GM21737 (cell line): Measurements from ENCODE around the gene NHERF2.

Source experiments
- ATAC-seq: cut with Tn5 transposase; IDR thresholded peaks from one replicate; pipeline ENCODE4 v1.9.1; 2021; ENCODE audit warnings: mild to moderate bottlenecking, moderate library complexity; ENCODE audit not compliant: unreplicated experiment

NHERF2 gene

DNA sequence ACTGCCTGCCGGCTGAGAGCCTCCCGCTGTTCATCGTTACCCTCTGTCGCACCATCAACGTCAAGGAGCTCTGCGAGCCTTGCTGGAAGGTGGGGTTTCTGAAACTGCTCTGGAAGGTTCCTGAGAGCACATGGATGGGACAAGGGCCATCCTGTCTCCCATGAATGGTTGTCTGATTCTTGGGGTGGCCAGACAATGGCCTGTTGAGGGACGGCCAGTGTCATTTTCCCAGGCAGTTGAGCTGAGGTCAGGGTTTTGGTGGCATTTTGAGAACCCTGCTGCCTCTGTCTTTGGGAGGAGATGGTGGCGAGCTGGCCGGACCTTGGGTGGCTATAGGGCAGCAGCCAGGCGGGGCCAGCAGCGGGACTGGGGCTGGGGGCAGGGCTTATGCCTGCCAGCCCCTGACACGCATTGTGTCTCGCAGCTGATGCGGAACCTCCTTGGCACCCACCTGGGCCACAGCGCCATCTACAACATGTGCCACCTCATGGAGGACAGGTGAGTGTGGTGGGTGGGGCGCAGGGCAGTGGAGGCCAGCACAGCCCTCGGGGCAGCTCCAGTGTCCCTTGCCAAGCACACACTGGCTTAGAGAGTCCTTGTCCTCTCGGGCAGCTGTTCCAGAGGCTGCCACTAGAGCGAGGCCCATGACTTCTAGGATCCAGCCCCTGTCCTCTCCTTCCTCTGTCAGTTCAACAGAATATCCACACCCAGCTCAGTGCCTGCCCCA, 30.1 kb downstream of the NHERF2 start:
- no peak for ATAC-seq

DNA sequence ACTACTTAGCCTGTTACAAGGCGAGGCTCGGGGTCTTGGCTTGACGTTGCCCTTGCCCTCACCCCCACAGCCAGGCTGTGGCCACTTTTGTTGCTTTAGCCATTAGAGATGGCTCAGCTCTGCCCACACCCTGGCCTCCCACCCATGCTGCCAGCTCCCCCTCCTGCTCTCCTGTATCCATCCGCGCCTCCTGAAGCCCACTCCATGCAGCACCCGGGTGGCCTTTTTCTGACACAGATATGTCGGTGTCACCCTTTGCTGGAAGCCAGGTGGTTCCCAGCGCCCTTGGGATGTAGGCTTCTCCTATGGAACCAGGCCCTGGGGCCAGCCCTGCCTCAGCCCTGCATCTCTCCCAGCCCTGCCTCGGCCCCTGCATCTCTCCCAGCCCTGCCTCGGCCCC, 30.7 kb downstream of the NHERF2 start:
- no peak for ATAC-seq

DNA sequence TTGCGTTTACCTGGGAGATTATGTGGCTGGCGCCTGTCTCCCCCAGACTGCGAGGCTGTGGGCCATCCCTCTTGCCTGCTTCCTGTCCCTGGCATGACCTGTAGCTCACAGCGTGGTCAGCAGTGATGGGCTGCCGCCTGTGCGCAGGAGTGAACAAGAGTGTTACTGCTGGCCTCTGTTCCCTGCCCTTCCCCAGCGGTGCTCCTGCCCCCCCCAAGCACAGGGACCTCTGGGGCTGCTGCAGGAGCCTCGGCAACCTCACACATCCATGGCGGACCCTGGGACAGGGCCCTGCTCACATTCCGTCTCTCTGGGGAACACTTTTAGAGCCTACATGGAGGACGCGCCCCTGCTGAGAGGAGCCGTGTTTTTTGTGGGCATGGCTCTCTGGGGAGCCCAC, 31.7 kb downstream of the NHERF2 start:
- ATAC-seq: no peak

DNA sequence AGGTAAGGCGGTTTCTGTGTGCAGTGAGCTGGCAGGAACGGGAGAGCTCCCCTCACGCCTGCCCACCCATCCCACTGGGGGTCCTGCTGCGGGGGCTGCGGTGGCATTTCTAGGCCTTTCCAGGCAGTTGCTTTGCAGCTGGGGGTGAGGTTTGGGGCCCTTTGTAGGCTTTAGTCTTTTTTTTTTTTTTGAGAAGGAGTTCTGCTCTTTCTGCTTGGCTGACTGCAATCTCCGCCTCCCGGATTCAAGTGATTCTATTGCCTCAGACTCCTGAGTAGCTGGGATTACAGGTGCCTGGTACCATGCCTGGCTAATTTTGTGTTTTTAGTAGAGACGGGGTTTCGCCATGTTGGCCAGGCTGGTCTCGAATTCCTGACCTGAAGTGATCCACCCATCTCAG, 32.2 kb downstream of the NHERF2 start:
- no peak for ATAC-seq

DNA sequence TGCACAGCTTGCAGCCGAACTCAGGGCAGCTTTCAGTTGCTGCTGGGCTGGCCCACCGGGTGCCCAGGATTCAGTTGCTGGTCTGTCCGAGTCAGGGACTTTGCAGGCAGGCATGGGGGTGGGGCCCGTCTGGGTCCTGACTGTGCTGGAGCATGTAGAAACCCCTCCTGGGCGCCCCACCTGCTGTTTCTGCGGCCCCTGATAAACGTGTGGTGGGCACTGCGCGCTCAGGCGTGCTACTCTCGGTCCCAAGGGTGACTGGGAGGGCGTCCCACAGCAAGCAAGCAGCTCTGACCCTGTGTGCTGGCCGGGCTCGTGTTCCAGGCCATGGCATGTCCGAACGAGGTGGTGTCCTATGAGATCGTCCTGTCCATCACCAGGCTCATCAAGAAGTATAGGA, 33.6 kb downstream of the NHERF2 start:
- no peak for ATAC-seq

DNA sequence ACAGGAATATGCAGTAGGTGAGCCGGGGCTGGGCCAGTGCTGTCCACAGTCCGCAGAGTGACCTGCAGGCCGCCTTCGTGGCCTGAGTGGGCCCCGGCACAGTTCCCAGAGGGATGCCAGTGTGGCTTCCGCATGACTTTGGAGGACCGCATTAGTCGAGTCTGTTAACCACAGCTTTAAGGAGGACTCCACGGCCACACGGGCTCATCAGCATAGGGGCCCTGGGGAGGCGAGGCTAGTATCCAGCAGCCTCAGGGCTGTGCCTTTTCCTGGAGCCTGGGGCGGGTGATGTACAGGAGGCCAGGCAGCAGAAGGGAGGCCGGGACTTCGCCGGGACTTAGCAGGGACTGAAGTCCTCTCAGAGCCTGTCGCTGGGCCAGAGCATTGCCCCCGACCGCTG, 34.3 kb downstream of the NHERF2 start:
- ATAC-seq: no peak

DNA sequence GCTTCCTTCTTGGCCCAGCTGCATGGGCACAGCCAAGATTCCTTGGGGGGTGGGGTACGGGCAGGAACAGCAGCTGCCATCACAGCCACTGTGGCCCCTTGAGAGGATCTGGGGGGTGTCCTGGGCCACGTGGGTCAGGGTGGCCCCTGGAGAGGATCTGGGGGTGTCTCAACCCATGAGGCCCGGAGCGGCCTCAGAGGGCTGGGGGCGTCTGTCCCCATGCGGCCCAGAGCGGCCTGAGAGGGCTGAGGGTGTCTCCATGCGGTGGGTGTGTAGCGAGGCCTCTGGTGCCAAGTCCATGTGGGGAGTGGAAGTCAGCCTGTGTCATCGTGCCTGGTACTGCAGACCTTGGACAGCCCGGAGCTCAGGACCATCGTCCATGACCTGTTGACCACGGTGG, 34.8 kb downstream of the NHERF2 start:
- ATAC-seq: no peak

DNA sequence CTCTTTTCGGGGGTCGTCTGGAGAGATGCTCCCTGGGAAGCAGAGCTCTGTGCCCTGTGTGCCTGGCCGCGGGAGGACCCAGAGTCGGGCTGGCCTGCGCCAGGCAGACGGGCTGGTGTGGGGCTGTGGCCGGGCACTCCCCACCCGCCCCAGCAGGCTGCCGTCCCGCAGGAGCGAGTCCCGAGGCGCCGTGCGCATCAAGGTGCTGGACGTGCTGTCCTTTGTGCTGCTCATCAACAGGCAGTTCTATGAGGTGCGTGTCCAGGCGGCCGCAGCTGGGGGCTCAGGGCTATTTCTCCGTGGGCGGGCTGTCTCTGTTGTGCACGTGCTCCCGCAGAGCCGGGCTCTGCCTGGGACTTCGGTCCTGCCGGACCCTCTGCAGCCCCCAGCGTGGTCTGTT, 36.1 kb downstream of the NHERF2 start:
- ATAC-seq: no peak

DNA sequence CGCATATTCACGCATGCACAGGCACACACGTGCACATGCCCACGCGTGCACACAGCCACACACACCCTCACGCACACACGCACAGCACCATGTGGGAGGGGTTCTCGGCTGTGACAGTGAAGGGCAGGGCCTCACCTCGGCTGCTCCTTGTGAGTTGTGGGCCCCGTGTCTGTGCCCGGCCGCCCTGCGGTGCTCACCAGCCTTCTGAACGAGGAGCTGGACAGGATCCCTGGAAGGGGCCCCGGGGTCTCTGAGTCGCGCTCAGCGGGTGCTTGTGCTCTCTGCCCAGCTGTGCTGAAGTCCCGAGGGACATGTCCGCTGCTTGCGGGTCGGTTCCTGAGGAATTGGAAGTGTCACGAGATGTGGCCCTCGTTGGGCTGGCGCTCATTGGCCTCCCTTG, 37.2 kb downstream of the NHERF2 start:
- ATAC-seq: no peak

DNA sequence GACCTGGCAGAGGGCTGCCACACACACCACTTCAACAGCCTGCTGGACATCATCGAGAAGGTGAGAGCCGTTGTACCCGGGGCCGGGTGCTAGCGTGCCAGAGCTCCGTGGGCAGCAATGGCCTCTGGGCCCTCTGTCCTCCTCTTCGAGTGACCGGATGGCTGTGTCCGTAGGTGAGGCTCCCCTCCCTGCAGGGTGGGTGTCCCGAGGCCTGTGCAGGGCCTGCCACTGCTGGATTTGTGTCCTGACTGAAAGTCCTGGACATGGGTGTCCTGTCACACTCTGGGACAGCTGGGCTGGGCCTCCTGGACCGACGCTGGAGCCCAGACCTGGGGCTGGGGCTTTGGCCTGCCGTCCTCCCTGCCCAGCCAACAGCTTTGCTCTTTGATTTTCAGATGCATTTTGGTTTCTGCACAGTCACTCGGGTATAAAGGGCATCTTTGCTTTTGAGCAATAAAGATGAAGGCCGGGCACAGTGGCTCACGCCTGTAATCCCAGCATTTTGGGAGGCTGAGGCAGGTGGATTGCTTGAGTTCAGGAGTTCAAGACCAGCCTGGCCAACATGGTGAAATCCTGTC, 37.8 kb downstream of the NHERF2 start:
- no peak for ATAC-seq

DNA sequence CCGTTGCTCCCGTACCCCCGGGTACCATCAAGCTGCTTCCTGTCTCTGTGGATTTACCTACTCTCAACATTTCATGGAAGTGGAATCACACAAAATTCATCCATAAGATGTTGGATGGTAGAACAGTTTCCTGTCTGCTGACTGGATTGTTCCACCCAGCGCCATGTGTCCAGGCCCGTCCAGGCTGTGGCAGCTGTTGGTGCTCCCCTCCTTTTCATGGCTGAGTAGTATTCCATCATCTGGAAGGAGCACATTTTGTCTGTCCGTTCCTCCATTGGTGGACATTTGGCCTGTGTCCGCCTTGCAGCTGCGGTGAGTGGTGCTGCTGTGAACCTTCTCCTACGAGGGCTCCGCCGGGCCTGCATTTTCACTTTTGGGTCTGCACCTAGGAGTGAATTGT, 39.4 kb downstream of the NHERF2 start:
- ATAC-seq: no peak

DNA sequence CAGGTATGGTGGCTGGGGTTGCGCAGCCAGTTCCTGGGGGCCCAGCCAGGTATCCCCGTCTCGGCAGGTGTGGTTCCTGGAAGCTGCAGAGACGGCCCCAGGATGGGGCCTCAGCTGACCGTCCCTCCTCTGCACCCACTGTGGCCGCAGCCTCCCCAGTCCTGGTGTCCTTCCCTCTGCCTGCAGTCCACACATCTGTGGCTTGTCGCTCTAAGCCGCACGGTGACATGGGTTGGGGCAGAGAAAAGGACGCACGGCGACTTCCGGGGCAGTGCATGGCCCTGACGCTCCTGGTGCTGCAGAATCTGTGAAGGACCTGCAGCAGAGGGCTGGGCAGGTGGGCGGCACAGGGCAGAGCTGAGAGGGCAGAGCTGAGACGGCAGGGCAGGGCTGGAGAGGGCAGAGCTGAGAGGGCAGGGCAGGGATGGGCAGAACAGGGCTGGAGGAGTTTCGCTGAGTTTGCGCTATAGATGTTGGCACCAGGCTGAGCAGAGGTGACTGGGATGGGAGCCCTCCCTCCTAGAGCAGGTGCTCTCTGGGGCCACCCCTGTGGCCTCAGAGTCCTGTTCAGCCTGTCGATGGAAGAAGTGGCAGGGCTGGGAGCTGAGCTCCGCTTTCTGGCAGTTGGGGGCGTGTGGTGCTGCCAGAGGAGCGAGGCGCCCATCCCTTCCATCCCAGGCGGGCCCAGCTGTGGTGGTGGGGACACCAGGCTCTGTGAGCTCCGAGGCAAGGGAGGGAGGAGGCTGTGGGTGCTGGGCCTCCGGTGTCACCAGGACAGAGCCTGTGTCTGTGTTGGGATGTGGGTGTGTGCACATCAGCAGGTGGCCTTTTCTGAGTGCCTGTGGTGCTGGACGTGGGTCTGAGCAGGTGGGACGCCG, 44.1 kb downstream of the NHERF2 start:
- no peak for ATAC-seq

DNA sequence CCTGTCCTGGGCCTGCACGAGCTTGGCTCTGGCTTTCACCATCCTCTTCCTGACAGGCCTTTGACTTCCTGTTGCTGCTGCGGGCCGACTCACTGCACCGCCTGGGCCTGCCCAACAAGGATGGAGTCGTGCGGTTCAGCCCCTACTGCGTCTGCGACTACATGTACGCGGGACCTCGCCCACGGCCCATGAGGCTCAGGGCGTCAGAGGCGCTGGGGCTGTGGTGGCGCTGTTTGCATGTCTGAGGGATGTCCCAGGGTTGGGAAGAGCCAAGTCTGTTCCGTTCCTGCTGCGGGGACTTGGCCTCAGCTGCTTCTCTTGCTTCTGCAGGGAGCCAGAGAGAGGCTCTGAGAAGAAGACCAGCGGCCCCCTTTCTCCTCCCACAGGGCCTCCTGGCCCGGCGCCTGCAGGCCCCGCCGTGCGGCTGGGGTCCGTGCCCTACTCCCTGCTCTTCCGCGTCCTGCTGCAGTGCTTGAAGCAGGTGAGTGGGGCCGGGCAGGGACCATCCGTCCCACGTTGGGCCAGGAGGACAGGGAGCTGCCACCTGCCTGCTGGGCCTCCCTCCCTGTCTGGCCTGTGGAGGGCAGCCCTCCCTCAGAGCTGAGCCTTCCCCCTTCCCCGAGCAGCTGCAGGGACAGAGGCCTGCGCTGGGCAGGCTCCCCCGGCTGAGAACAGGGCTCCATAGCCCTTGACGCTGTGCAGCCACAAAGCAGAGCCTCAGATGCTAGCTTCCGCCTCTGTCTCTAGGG, 44.9 kb downstream of the NHERF2 start:
- ATAC-seq: no peak

DNA sequence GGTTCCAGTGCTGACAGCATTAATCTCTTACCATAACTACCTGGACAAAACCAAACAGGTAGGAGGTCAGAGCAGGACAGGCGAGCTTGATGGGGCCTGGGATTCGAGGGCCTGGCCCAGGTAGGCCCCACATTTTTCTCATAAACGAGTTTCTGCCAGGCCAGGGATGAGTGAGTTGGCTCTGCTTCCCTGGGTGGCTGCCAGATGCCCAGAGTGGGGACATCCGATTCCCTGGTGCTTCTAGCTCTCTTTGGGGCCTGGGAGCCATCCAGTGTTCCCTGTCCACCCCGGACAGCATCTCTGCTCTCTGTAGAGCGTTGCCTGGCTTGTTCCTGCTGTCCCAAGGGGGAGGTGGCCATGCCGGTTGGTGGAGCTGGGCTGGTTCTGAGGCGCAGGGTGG, 46.2 kb downstream of the NHERF2 start:
- ATAC-seq: no peak

DNA sequence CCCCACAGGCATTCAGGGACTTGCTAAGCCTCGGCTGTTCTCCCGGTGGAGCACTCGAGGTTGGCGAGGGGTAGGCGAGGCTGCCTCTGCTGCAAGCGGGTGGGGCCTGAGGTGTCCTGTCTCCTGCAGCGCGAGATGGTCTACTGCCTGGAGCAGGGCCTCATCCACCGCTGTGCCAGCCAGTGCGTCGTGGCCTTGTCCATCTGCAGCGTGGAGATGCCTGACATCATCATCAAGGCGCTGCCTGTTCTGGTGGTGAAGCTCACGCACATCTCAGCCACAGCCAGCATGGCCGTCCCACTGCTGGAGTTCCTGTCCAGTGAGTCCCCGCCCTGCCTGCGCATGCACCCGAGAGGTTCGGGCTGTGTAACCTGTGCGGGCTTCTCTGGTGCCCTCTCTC, 47.4 kb downstream of the NHERF2 start:
- no peak for ATAC-seq

DNA sequence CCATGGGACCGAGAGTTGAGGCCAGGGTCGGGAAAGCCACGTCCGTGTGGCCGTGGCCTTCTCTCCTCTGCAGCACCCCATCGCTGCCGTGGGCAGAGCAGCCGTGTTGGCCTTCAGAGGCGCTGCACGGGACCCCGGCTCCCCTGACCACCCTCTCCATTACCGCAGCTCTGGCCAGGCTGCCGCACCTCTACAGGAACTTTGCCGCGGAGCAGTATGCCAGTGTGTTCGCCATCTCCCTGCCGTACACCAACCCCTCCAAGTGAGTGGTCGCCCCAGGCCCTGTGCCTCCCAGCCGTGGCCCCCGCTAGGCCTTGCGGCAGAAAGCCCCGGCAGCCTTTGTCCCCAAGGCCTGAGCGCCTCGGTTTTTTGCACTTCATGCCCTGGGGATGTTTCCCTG, 48.9 kb downstream of the NHERF2 start:
- ATAC-seq: no peak

DNA sequence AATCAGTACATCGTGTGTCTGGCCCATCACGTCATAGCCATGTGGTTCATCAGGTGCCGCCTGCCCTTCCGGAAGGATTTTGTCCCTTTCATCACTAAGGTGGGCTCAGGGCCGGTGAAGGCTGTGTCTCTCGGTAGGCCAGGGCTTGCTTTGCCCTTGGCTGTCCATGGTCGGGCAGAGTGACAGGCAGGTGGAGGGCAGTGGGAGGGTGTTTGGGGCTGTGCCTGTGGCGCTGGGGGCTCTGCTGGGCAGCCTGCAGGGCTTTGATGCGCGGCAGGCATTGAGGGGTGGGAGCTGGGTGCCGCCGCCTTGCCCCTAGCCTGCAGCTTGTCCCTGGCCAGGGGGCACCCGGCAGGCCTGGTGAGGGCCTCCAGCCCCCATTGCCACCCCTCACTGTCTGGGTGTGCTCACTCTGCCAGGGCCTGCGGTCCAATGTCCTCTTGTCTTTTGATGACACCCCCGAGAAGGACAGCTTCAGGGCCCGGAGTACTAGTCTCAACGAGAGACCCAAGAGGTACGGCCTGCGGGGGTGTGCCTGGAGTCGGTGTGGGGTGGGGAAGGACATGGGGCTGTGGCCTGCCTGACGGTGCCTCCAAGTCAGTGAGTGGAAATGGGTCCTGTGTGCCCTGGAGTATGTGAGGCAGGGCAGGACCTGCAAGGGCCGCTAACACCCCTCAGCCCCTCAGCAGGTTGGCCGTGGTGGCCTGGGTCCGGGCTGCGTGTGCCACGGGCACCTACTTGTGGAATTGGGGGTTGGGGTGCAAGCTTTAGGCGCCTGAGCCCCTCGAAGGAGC, 49.6 kb downstream of the NHERF2 start:
- ATAC-seq: no peak

DNA sequence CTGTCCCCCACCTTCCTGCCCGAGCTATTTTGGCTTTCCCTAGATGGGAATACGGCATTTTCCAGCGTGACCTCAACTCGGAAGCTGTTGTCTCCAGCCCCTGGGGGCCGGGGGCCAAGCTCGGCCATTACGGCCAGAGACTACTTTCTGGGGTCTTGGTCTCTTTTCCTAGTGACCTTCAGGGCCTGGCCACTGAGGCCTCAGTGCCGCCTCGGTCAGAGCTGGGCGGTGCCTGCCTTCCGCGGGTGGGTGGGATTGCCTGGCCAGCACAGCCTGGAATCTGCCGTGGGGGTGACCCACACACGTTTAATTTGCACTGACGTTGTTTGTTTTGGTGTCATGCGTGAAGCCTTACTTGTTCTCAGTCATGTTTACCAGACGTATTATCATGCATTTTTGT, 50.3 kb downstream of the NHERF2 start:
- ATAC-seq: no peak

DNA sequence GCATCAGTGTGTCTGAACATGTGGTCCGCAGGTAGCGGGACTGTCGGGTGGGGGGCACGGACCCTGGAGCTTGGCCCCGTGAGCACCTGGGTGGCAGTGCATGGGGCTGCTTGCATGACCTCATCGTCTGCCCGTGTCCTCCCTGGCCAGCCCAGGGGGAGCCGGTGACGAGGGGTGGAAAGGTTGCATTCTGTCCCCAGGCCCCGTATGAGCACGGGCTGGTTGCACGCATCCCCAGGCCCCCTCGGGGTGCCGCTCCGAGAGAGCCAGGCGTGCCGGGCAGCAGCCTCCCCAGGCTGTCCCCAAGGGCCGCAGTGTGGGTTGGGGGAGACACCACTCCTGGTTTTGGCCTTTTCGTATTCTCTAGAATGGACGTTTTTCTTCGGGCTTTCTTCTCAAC, 51.0 kb downstream of the NHERF2 start:
- ATAC-seq: no peak

DNA sequence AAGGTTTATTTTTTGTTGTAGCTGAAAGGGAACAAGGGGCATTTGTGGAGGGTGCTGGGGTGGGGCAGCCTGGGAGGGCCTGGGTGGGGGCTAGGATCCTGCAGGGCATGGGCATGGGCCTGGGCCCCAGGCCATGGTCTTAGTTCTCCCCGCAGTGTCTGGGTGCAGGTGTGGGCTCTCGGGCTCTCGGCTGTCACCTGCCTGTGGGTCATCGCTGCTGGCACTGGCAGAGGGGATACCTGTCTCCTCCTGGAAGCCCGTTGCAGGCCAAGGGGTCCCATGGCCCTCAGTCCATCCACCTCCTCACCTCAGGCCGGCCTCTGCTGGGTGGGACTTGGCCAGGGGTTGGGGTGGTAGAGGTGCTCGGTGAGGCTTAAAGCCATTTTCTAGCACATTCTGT, 51.4 kb downstream of the NHERF2 start:
- ATAC-seq: no peak

DNA sequence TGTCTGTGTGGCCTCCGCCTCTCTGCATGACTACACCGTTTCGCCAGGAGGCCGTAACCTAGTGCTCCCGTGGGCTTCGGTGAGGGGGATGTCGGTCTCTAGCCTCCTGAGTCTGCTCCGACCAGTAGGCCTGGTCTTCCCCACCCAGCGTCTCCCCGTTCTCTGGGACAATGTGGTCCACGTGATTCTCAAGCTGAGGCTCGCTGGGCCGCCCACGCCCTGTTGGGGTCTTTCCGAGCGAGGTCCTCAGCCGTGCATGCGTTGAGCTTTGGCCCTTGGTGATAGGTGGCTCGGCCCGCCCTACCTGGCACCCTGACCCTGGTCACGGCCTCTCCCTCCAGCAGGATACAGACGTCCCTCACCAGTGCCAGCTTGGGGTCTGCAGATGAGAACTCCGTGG, 52.0 kb downstream of the NHERF2 start:
- ATAC-seq: no peak
